Rectal smooth muscle tissue (tissue), 1 donor: ENCODE results near the gene TMEM26.
A peak's percentile ranks its signal among the peaks of the same experiment; 100 is the strongest.

ENCODE experiments used
- H3K27ac ChIP-seq: one replicate; pipeline ENCODE4 v1.7.0; 2013; ENCODE audit warnings: low read depth, low read length, inconsistent platforms
- H3K27me3 ChIP-seq: one replicate; pipeline ENCODE4 v1.7.0; 2013; ENCODE audit warnings: low read length; ENCODE audit not compliant: control insufficient read depth, insufficient read depth
- H3K36me3 ChIP-seq: one replicate; pipeline ENCODE4 v1.7.0; 2013; ENCODE audit warnings: low read length; ENCODE audit not compliant: control insufficient read depth, insufficient read depth
- H3K4me1 ChIP-seq: one replicate; pipeline ENCODE4 v1.7.0; 2013; ENCODE audit warnings: low read length; ENCODE audit not compliant: control insufficient read depth, insufficient read depth
- H3K4me3 ChIP-seq: one replicate; pipeline ENCODE4 v1.7.0; 2013; ENCODE audit warnings: low read length
- H3K9ac ChIP-seq: one replicate; pipeline ENCODE4 v1.7.0; 2013; ENCODE audit warnings: low read length

Gene TMEM26

GRCh38 chr10:61452655-61453641 is at the start of gene TMEM26:
TSS of gene TMEM26 (minus strand) at chr10:61453381. CDS start at chr10:61453081, 300 bp downstream.
- no peak within 1 kb of the TSS for H3K27ac ChIP-seq
- H3K4me3 ChIP-seq: peak within 1 kb of the TSS; percentile 80
- H3K9ac ChIP-seq: no peak within 1 kb of the TSS

GRCh38 chr10:61500460-61500859 is 47.3 kb upstream of the TMEM26 start:
- no peaks in the 10 kb centered on the region for H3K27me3 ChIP-seq
- H3K9ac ChIP-seq: no peak overlapping the region
- no peaks in the 10 kb centered on the region for H3K4me1 ChIP-seq
- H3K4me3 ChIP-seq: no peak overlapping the region
- no peak overlapping the region for H3K27ac ChIP-seq
- no peaks in the 10 kb centered on the region for H3K36me3 ChIP-seq

More at GRCh38 chr10:61452655-61453641, at the start of gene TMEM26:
- peaks cover 6% of the 10 kb centered on the region for H3K27me3 ChIP-seq
- no peaks in the 10 kb centered on the region for H3K4me1 ChIP-seq
- no peaks in the 10 kb centered on the region for H3K36me3 ChIP-seq

- no peaks in the 10 kb centered on the region for H3K4me1 ChIP-seq
- H3K27ac ChIP-seq: no peak overlapping the region
- no peaks in the 10 kb centered on the region for H3K36me3 ChIP-seq
- H3K9ac ChIP-seq: no peak overlapping the region
- H3K27me3 ChIP-seq: no peaks in the 10 kb centered on the region
- no peak overlapping the region for H3K4me3 ChIP-seq
These were observed 39.3 kb upstream of the TMEM26 start for GRCh38 chr10:61492364-61492995.

- H3K27me3 ChIP-seq: no peaks in the 10 kb centered on the region
- H3K4me3 ChIP-seq: no peak overlapping the region
- no peak overlapping the region for H3K27ac ChIP-seq
- no peaks in the 10 kb centered on the region for H3K36me3 ChIP-seq
- no peak overlapping the region for H3K9ac ChIP-seq
- H3K4me1 ChIP-seq: no peaks in the 10 kb centered on the region
These were observed 34.3 kb upstream of the TMEM26 start for GRCh38 chr10:61487506-61487905.

GRCh38 chr10:61486738-61487396 is 33.7 kb upstream of the TMEM26 start:
- Histone ChIP-seq H3K27me3 (no peaks in the 10 kb centered on the region), H3K4me3 (no peak overlapping the region), H3K27ac (no peak overlapping the region), H3K36me3 (no peaks in the 10 kb centered on the region), H3K4me1 (no peaks in the 10 kb centered on the region), H3K9ac (no peak overlapping the region)

- H3K27me3 ChIP-seq: no peaks in the 10 kb centered on the region
- H3K4me1 ChIP-seq: no peaks in the 10 kb centered on the region
- H3K9ac ChIP-seq: no peak overlapping the region
- H3K36me3 ChIP-seq: no peaks in the 10 kb centered on the region
- H3K27ac ChIP-seq: no peak overlapping the region
- no peak overlapping the region for H3K4me3 ChIP-seq
These were observed 33.1 kb upstream of the TMEM26 start for GRCh38 chr10:61486251-61486650.

GRCh38 chr10:61481597-61481996 is 28.4 kb upstream of the TMEM26 start:
- H3K27ac ChIP-seq: no peak overlapping the region
- no peak overlapping the region for H3K9ac ChIP-seq
- H3K4me3 ChIP-seq: no peak overlapping the region
- no peaks in the 10 kb centered on the region for H3K36me3 ChIP-seq
- H3K27me3 ChIP-seq: no peaks in the 10 kb centered on the region
- no peaks in the 10 kb centered on the region for H3K4me1 ChIP-seq

- no peak overlapping the region for H3K9ac ChIP-seq
- H3K4me1 ChIP-seq: no peaks in the 10 kb centered on the region
- no peak overlapping the region for H3K27ac ChIP-seq
- H3K4me3 ChIP-seq: no peak overlapping the region
- H3K36me3 ChIP-seq: no peaks in the 10 kb centered on the region
- no peaks in the 10 kb centered on the region for H3K27me3 ChIP-seq
These were observed 27.0 kb upstream of the TMEM26 start for GRCh38 chr10:61480208-61480607.

GRCh38 chr10:61478621-61479312 is 25.6 kb upstream of the TMEM26 start:
- Histone ChIP-seq H3K4me1 (no peaks in the 10 kb centered on the region), H3K27me3 (no peaks in the 10 kb centered on the region), H3K4me3 (no peak overlapping the region), H3K36me3 (no peaks in the 10 kb centered on the region), H3K27ac (no peak overlapping the region), H3K9ac (no peak overlapping the region)

- Histone ChIP-seq H3K4me1 (no peaks in the 10 kb centered on the region), H3K9ac (no peak overlapping the region), H3K27ac (no peak overlapping the region), H3K27me3 (no peaks in the 10 kb centered on the region), H3K4me3 (no peak overlapping the region), H3K36me3 (no peaks in the 10 kb centered on the region)
These were observed 24.3 kb upstream of the TMEM26 start for GRCh38 chr10:61477451-61477850.

GRCh38 chr10:61476529-61476928 is 23.3 kb upstream of the TMEM26 start:
- H3K27ac ChIP-seq: no peak overlapping the region
- no peaks in the 10 kb centered on the region for H3K36me3 ChIP-seq
- no peak overlapping the region for H3K4me3 ChIP-seq
- H3K9ac ChIP-seq: no peak overlapping the region
- no peaks in the 10 kb centered on the region for H3K4me1 ChIP-seq
- no peaks in the 10 kb centered on the region for H3K27me3 ChIP-seq

- Histone ChIP-seq H3K4me3 (no peak overlapping the region), H3K27ac (no peak overlapping the region), H3K4me1 (no peaks in the 10 kb centered on the region), H3K36me3 (no peaks in the 10 kb centered on the region), H3K27me3 (no peaks in the 10 kb centered on the region), H3K9ac (no peak overlapping the region)
These were observed 22.3 kb upstream of the TMEM26 start for GRCh38 chr10:61475449-61475873.
